Measurements from ENCODE around the gene CELA2A.

- TF ChIP-seq, protein P1, sequence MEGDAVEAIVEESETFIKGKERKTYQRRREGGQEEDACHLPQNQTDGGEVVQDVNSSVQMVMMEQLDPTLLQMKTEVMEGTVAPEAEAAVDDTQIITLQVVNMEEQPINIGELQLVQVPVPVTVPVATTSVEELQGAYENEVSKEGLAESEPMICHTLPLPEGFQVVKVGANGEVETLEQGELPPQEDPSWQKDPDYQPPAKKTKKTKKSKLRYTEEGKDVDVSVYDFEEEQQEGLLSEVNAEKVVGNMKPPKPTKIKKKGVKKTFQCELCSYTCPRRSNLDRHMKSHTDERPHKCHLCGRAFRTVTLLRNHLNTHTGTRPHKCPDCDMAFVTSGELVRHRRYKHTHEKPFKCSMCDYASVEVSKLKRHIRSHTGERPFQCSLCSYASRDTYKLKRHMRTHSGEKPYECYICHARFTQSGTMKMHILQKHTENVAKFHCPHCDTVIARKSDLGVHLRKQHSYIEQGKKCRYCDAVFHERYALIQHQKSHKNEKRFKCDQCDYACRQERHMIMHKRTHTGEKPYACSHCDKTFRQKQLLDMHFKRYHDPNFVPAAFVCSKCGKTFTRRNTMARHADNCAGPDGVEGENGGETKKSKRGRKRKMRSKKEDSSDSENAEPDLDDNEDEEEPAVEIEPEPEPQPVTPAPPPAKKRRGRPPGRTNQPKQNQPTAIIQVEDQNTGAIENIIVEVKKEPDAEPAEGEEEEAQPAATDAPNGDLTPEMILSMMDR (IDR thresholded peaks at IDR 0.05): no peak
- TF ChIP-seq POLR2A (IDR thresholded peaks at IDR 0.05) (no peak), EP300 (IDR thresholded peaks at IDR 0.05) (no peak)
These were observed at the start of gene CELA2A for GRCh38 chr1:15456313-15456954.

Measured in tibial nerve (tissue), 4 donors.